ENCODE measurements around the gene KLF16. TPM values are rescaled to one million over a fixed set of nuclear protein-coding genes. Genes with fewer than 3 reads are reported as not detected.

Gene KLF16
- total and polyA plus RNA-seq, 9 of the 15 experiments (the other 6 are each of a cell fraction or from before 2014, with no cell fraction given): 0.04 to 60.4 (median 6.8) TPM

- no peak for TF ChIP-seq GTF2B (IDR thresholded peaks at IDR 0.05; ENCODE audit: extremely low read depth, insufficient read length)
- no peak for TF ChIP-seq CBX5 (IDR thresholded peaks at IDR 0.05; ENCODE audit: borderline replicate concordance, low read depth)
- no peak for TF ChIP-seq ZNF76 (CRISPR knock-in tag; IDR thresholded peaks at IDR 0.05; ENCODE audit: borderline replicate concordance)
- no peak for TF ChIP-seq BCLAF1 (IDR thresholded peaks at IDR 0.05; ENCODE audit: borderline replicate concordance in 1 of 2, control insufficient read depth in 1 of 2, low read depth in 2 of 2, low read length in 1 of 2)
- no peak for TF ChIP-seq ZBTB43 (CRISPR knock-in tag; IDR thresholded peaks at IDR 0.05)
- TF ChIP-seq FOXJ3 (CRISPR knock-in tag; IDR thresholded peaks at IDR 0.05): no peak
- no peak for TF ChIP-seq HMG20B (CRISPR knock-in tag; IDR thresholded peaks at IDR 0.05)
- no peak for TF ChIP-seq GTF3C2 (IDR thresholded peaks at IDR 0.05; ENCODE audit: borderline replicate concordance, extremely low read depth, insufficient read length)
- TF ChIP-seq GMEB1 (CRISPR knock-in tag; IDR thresholded peaks at IDR 0.05): no peak
- no peak for TF ChIP-seq RBBP5 (IDR thresholded peaks at IDR 0.05; ENCODE audit: borderline replicate concordance, insufficient read depth, low read length, poor library complexity, severe bottlenecking)
- TF ChIP-seq PML (IDR thresholded peaks at IDR 0.05; ENCODE audit: low read length): no peak
- TF ChIP-seq POLR3G (IDR thresholded peaks at IDR 0.05; ENCODE audit: extremely low read depth, insufficient read length, insufficient replicate concordance): no peak
- no peak for TF ChIP-seq JUND (IDR thresholded peaks at IDR 0.05; ENCODE audit: borderline replicate concordance, low read depth, low read length)
- TF ChIP-seq JUND (tag; IDR thresholded peaks at IDR 0.05; ENCODE audit: borderline replicate concordance, low read depth, low read length): no peak
- no peak; the same call in 1 of the 2 replicates for TF ChIP-seq L3MBTL2 (IDR thresholded peaks at IDR 0.05)
- TF ChIP-seq ZNF668 (CRISPR knock-in tag; IDR thresholded peaks at IDR 0.05): 0 out of 2 replicates have a peak, but pooled peaks have one; percentile 22
- TF ChIP-seq GABPA (tag; conservative IDR thresholded peaks at IDR 0.05; ENCODE audit: low read depth): no peak
- TF ChIP-seq RNF2 (IDR thresholded peaks at IDR 0.05): no peak
These were observed 41.4 kb upstream of the KLF16 start (continued) for GRCh38 chr19:1904860-1905109.
